Measurements from ENCODE around the gene CLEC2L. TPM values are rescaled to one million over a fixed set of nuclear protein-coding genes. Genes with fewer than 3 reads are reported as not detected.

Gene CLEC2L
- total and polyA plus RNA-seq, 2 of the 13 experiments (the other 11 are each of a cell fraction or from before 2014, with no cell fraction given) = 0.20 to 0.25 TPM

GRCh38 chr7:139575338-139575680 lies 51.8 kb downstream of the CLEC2L start:
- ATAC-seq (no peak), FAIRE-seq (no peak), DNase-seq (ENCODE audit: low spot score) (no peak)
- no peak overlapping the region for H3K4me2 ChIP-seq (ENCODE audit: low read depth, low read length)
- 97% methylated on average over 6 of the region's 6 CpGs for WGBS (ENCODE audit: low lambda C conversion rate)
- no peak overlapping the region for H3K9ac ChIP-seq (ENCODE audit: insufficient read depth, low read depth, low read length)
- no peak overlapping the region for H3K4me3 ChIP-seq (replicated peaks in 1 of 3; ENCODE audit: insufficient read depth in 1 of 3, low read depth in 2 of 3, low read length in 3 of 3)
- no peak overlapping the region for H2AFZ ChIP-seq (ENCODE audit: low read length)
- no peak overlapping the region for H3K27ac ChIP-seq (ENCODE audit: extremely low read length, insufficient read depth, low read length)
- no peaks in the 10 kb centered on the region for H4K20me1 ChIP-seq (ENCODE audit: insufficient read depth, low read length)
- H3K27me3 ChIP-seq (ENCODE audit: control insufficient read depth in 1 of 2, insufficient read depth in 2 of 2, low read length in 2 of 2) = no peaks in the 10 kb centered on the region
- in situ Hi-C loops (cut with HindIII; ENCODE audit: extremely low pct_ligation_motif_present, low pct_unique_long_range_greater_than_20kb) (no loop called here), intact Hi-C loops (cut with micrococcal nuclease; ENCODE audit: unreplicated experiment) (no loop called here)
- POLR2A ChIA-PET = no interaction called here
- BruUV-seq (replicated peaks) = no TSS peak
- TF ChIP-seq CHD4 (IDR thresholded peaks at IDR 0.05; ENCODE audit: borderline replicate concordance, low read length) (no peak), ZNF34 (CRISPR knock-in tag; IDR thresholded peaks at IDR 0.05; ENCODE audit: borderline replicate concordance) (no peak), RNF219 (CRISPR knock-in tag; IDR thresholded peaks at IDR 0.05) (no peak), HMG20A (CRISPR knock-in tag; IDR thresholded peaks at IDR 0.05; ENCODE audit: borderline replicate concordance) (no peak), ZNF792 (CRISPR knock-in tag; IDR thresholded peaks at IDR 0.05) (no peak), ZNF251 (CRISPR knock-in tag; IDR thresholded peaks at IDR 0.05) (no peak), PBX3 (CRISPR knock-in tag; IDR thresholded peaks at IDR 0.05; ENCODE audit: borderline replicate concordance) (no peak), ZC3H13 (CRISPR knock-in tag; IDR thresholded peaks at IDR 0.05) (no peak), LBX2 (CRISPR knock-in tag; IDR thresholded peaks at IDR 0.05; ENCODE audit: borderline replicate concordance) (no peak), WIZ (CRISPR knock-in tag; IDR thresholded peaks at IDR 0.05) (no peak), ELK4 (CRISPR knock-in tag; IDR thresholded peaks at IDR 0.05; ENCODE audit: borderline replicate concordance) (no peak), ZNF138 (CRISPR knock-in tag; IDR thresholded peaks at IDR 0.05; ENCODE audit: low read depth) (no peak), ZNF354B (CRISPR knock-in tag; IDR thresholded peaks at IDR 0.05) (no peak)
- TF ChIP-seq, protein P1, sequence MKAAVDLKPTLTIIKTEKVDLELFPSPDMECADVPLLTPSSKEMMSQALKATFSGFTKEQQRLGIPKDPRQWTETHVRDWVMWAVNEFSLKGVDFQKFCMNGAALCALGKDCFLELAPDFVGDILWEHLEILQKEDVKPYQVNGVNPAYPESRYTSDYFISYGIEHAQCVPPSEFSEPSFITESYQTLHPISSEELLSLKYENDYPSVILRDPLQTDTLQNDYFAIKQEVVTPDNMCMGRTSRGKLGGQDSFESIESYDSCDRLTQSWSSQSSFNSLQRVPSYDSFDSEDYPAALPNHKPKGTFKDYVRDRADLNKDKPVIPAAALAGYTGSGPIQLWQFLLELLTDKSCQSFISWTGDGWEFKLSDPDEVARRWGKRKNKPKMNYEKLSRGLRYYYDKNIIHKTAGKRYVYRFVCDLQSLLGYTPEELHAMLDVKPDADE (CRISPR knock-in tag; IDR thresholded peaks at IDR 0.05) = no peak
- H3K36me3 ChIP-seq (replicated peaks in 1 of 2; ENCODE audit: control insufficient read depth in 1 of 2, insufficient read depth in 2 of 2, low read length in 2 of 2) = peaks cover 19 to 48% of the 10 kb centered on the region in 2 experiments; a peak in 4 of 5 replicates
- H3K4me1 ChIP-seq (ENCODE audit: insufficient read depth, low read length) = no peaks in the 10 kb centered on the region
- CTCF ChIA-PET (ENCODE audit: low intra/inter-chr PET ratio, low total read pairs) = no interaction called here
- H3K9me3 ChIP-seq (ENCODE audit: low read length) = no peaks in the 10 kb centered on the region
- no peaks in the 10 kb centered on the region for H3K79me2 ChIP-seq (ENCODE audit: insufficient read depth, low read length)

Data from HepG2 (cell line).